IPS DF 19.7 (cell line): ENCODE results near the gene NPLOC4.
"Not testable (repeated sequence)": the region's sequence is repeated elsewhere in the genome, so short reads cannot be mapped to it uniquely, and the experiment has no call there.

ENCODE experiments used
- DNase-seq: peaks from one replicate; pipeline ENCODE4 v3.0.0-alpha.2; 2013; ENCODE audit warnings: low read depth, low spot score

The NPLOC4 gene

GRCh38 chr17:81534157-81535006, 102.5 kb downstream of the NPLOC4 start:
- no peak for DNase-seq

- no peak for DNase-seq
Measured at GRCh38 chr17:81533339-81534141, 103.4 kb downstream of the NPLOC4 start.

GRCh38 chr17:81532490-81533287, 104.2 kb downstream of the NPLOC4 start:
- DNase-seq, result no peak

DNA sequence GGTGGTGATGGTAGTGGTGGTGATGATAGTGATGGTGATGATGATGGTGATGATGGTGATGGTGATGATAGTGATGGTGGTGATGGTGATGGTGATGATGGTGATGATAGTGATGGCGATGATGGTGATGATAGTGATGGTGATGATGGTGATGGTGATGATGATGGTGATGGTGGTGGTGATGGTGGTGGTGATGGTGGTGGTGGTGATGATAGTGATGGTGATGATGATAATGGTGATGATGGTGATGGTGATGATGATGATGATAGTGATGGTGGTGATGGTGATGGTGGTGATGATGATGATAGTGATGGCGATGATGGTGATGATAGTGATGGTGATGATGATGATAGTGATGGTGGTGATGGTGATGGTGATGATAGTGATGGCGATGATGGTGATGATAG, 104.9 kb downstream of the NPLOC4 start:
- not testable (repeated sequence) for DNase-seq

GRCh38 chr17:81531013-81531412, 105.9 kb downstream of the NPLOC4 start:
- not testable (repeated sequence) for DNase-seq

- DNase-seq, result no peak
Measured at GRCh38 chr17:81529437-81529803, 107.5 kb downstream of the NPLOC4 start.

DNA sequence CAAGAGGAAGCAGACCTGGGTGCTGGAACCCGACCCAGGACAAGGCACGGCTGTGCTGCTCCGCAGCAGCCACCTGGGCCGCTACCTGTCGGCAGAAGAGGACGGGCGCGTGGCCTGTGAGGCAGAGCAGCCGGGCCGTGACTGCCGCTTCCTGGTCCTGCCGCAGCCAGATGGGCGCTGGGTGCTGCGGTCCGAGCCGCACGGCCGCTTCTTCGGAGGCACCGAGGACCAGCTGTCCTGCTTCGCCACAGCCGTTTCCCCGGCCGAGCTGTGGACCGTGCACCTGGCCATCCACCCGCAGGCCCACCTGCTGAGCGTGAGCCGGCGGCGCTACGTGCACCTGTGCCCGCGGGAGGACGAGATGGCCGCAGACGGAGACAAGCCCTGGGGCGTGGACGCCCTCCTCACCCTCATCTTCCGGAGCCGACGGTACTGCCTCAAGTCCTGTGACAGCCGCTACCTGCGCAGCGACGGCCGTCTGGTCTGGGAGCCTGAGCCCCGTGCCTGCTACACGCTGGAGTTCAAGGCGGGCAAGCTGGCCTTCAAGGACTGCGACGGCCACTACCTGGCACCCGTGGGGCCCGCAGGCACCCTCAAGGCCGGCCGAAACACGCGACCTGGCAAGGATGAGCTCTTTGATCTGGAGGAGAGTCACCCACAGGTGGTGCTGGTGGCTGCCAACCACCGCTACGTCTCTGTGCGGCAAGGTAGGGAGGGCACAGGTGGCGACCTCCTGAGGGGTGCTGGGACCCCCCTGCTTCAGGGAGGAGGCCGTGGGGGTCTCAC, 108.1 kb downstream of the NPLOC4 start:
- DNase-seq, result no peak

- DNase-seq, result no peak
Measured at GRCh38 chr17:81528384-81528650, 108.6 kb downstream of the NPLOC4 start.

- no peak for DNase-seq
Measured at GRCh38 chr17:81527591-81528383, 109.1 kb downstream of the NPLOC4 start, which contains the start of gene FSCN2. Gene FSCN2 (plus strand): TSS chr17:81528377. CDS start chr17:81528532, 155 bp downstream.

- no peak for DNase-seq
Measured at GRCh38 chr17:81526662-81527571, 110.0 kb downstream of the NPLOC4 start.

- DNase-seq, result no peak
Measured at GRCh38 chr17:81524865-81525159, 112.1 kb downstream of the NPLOC4 start.

- DNase-seq, result no peak
Measured at GRCh38 chr17:81524039-81524864, 112.7 kb downstream of the NPLOC4 start.

DNA sequence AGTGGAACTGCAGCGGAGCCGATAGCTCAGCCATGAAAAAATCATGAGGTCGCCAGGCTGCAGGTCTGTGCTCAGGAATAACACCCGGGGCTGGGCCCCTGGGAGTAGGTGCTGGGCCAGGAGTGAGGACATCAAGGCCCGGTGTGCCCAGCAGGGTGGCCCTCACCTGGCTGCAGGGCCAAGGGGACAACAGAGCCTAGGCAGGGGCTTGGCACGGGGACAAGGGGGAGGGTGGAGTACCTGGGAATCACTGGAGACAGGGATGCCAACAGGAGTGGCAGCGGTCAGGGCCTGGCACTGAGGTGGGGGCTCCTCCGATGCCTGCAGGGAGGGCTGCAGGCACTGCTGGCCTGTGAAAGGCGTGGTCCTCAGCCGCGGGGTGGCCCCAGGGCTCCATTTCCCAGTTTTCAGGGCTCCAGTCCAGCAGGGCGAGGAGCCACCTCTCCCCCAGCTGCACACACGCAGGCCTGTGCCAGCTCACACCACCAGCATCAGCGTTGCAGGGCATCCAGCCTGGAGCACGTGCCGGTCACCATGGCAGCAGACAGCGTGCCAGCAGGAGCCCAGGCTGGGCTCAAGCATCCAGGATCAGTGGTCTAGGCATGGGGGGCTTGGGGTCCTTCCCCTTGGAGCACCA, 113.4 kb downstream of the NPLOC4 start:
- DNase-seq, result no peak

DNA sequence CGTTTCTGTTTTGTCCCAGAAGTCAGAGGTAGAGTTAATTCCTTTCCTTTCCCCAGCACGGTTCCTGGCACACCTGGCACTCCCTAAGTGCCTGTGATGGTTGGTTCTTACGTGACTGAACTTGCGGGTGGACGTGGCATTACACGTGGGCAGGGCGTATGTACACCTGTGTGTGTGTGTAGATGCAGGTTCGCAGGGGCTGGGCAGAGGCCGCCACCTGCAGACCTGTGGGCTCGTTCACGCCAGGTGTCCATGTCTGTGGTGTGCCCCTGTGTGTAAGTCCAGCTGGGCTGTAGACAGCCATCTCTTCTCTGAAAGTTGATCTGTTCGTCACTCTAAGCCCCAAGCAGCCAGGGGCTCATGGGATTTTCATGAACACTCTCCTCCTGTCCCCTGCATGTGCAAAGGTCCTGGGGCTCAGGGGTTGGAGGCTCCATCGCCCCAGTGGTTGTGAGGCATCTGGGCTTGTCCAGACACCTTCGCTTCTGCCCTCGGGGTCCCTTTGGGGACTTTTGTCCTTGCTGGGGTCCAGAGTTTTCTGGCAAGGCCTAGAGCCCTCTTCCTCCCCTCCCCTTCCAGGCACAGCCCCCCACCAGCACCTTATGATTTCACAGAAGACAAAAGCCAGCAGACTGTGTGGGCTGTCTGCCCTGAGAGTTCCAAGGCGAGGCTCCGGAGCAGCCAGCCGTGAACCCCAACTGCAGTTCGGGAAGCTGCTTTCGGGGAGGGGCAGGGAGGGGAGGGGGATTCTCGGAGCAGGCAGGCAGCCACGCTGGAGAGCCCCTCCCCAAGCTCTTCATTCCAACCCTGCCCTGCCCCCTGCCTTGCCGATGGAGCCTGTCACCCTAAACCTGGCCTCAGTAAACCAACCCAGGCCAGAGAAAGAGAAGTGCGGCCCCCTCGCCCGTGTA, 114.2 kb downstream of the NPLOC4 start:
- no peak for DNase-seq

DNA sequence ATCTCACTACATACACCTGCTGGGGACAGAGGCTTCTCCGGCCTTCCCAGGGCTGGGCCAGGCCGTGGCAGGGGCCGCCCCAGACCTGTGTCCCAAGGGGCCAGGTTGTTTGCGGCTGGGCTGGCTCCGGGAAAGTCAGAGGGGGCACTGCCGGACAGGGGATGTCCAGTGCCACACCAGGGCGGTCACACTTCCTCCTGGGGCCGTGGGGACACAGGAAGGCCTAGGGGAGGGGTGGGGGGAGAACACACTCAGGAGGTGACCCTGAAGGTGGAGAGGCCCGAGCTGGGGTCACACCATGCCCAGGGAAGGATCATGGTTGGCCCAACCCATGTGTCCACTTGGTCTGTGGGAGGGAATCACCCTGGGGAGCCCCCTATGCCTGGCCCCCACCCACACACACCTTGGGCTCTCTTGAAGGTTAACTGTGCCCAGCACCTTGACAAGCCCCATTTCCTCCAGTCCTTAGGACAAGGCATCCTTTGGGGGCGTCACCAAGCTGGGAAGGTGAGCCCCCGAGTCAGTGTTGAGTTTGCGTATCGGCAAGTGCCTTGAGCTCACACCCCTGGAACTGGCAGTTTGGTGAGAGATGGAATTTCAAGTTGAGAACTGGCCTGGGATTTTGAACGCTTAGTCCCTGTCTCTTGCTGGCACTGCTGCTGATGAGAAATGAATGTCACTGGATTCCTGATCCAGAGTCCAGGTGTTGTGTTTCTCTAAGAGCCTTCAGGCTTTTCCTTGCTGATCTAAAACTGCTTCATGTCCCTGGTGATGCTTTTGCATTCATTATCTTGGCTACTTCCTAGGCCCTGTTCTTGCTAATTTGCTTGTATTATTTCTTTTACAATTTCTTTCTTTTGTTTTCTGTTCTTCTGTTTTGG, 116.7 kb downstream of the NPLOC4 start:
- DNase-seq, result no peak
